K562 (cell line): ENCODE results near the gene RAB40B. TPM values are rescaled to one million over a fixed set of nuclear protein-coding genes. Genes with fewer than 3 reads are reported as not detected.

Experiments used
- ATAC-seq: fragments of 200-7000 bp; cut with Tn5 transposase; 3 replicates; pipeline ENCODE4 v1.9.1; 2020; ENCODE audit warnings: moderate library complexity
- BruUV-seq: library from RNA; stranded (reverse); fragments of 400-500 nt; replicated peaks from 2 replicates; lab custom pipeline; 2021; lab: Mats Ljungman, UMichigan
- CTCF ChIA-PET: fragments of 300-600 bp; formaldehyde crosslinking; extraction: SDS; loops from one replicate; lab custom pipeline; 2021; ENCODE audit warnings: low intra/inter-chr PET ratio; lab: Yijun Ruan, JAX
- POLR2A ChIA-PET: fragments of 300-600, 350-650 bp; sonication (Branson Sonifier 250); formaldehyde crosslinking; extraction: SDS; loops from one replicate; lab custom pipeline; 2021; ENCODE audit warnings: antibody characterized with exemption, inconsistent platforms; lab: Yijun Ruan, JAX
- DNase-seq, 4 experiments: peaks; one replicate each; pipeline versions ENCODE4 v3.0.0 to v3.0.0-alpha.2; 2011 to 2018; ENCODE audit warnings: low spot score in 3 of 4, mixed read lengths in 3 of 4; ENCODE audit errors: extremely low read depth in 1 of 4
- FAIRE-seq: peaks from 2 replicates; lab custom pipeline; 2011; peaks lifted over from hg19 to GRCh38; lab: Jason Lieb, UNC
- H2AFZ ChIP-seq: 2 replicates; pipeline ENCODE4 v1.6.0; 2011; ENCODE audit warnings: low read depth, low read length, control low read depth, inconsistent platforms
- H3K27ac ChIP-seq: fragments of 200-600 bp; 3 replicates; pipeline ENCODE4 v1.8.0; 2011; ENCODE audit warnings: low read depth, mild to moderate bottlenecking, control low read depth, inconsistent platforms, low read length, moderate library complexity, mixed read lengths; ENCODE audit errors: extremely low read depth
- H3K27me3 ChIP-seq, 2 experiments: fragments of 300-600 bp in 1 of 2; 2 replicates in 1 of 2; 3 replicates in 1 of 2; pipeline versions ENCODE4 v1.6.0 to v1.8.0; 2011; ENCODE audit warnings: inconsistent platforms in 2 of 2, low read length in 2 of 2, mild to moderate bottlenecking in 1 of 2, mixed read lengths in 1 of 2, moderate library complexity in 1 of 2; ENCODE audit not compliant: control insufficient read depth in 2 of 2, insufficient read depth in 2 of 2
- H3K36me3 ChIP-seq: fragments of 300-600 bp; 3 replicates; pipeline ENCODE4 v1.8.0; 2011; ENCODE audit warnings: mild to moderate bottlenecking, low read length, inconsistent platforms; ENCODE audit not compliant: control insufficient read depth, insufficient read depth
- H3K4me1 ChIP-seq, 2 experiments: fragments of 200-600 bp in 1 of 2; replicated peaks in 1 of 2; 2 replicates in 1 of 2; 3 replicates in 1 of 2; pipeline versions ENCODE4 v1.5.1 to v1.8.0; 2011; ENCODE audit warnings: inconsistent platforms in 2 of 2, low read length in 2 of 2, mild to moderate bottlenecking in 1 of 2, mixed read lengths in 1 of 2, moderate library complexity in 1 of 2; ENCODE audit not compliant: control insufficient read depth in 2 of 2, insufficient read depth in 2 of 2
- H3K4me2 ChIP-seq: 2 replicates; pipeline ENCODE4 v1.6.1; 2011; ENCODE audit warnings: low read length, control low read depth, inconsistent platforms, mixed read lengths; ENCODE audit not compliant: insufficient read depth
- H3K4me3 ChIP-seq: fragments of 200-600 bp; sonication (generic), shearing (Covaris generic); 2 replicates; pipeline ENCODE4 v1.5.1; 2016; ENCODE audit warnings: control low read depth, inconsistent platforms
- H3K79me2 ChIP-seq: fragments of 200-600 bp; 3 replicates; pipeline ENCODE4 v1.8.0; 2011; ENCODE audit warnings: low read length, inconsistent platforms; ENCODE audit not compliant: control insufficient read depth, insufficient read depth
- H3K9ac ChIP-seq, 2 experiments: 2 replicates each; pipeline versions ENCODE4 v1.6.0 to v1.6.1; 2011; ENCODE audit warnings: low read depth in 2 of 2, low read length in 2 of 2, control low read depth in 1 of 2, inconsistent platforms in 1 of 2, mild to moderate bottlenecking in 1 of 2, mixed read lengths in 1 of 2; ENCODE audit not compliant: insufficient read depth in 1 of 2
- H3K9me1 ChIP-seq: one replicate; pipeline ENCODE4 v1.6.0; 2011; ENCODE audit warnings: inconsistent platforms, mild to moderate bottlenecking, low read length, moderate library complexity; ENCODE audit not compliant: control insufficient read depth, insufficient read depth
- H3K9me3 ChIP-seq: replicated peaks from 2 replicates; pipeline ENCODE4 v1.5.1; 2011; ENCODE audit warnings: low read depth, low read length, inconsistent platforms; ENCODE audit not compliant: control insufficient read depth, insufficient read depth
- H4K20me1 ChIP-seq: replicated peaks from 2 replicates; pipeline ENCODE4 v1.6.1; 2011; ENCODE audit warnings: low read length, inconsistent platforms, mixed read lengths; ENCODE audit not compliant: control insufficient read depth, insufficient read depth
- KDM5B ChIP-seq: fragments of 200-600 bp; sonication (generic); IDR thresholded peaks from 2 replicates; pipeline ENCODE4 v1.6.1; 2012; ENCODE audit warnings: low read depth, mild to moderate bottlenecking, moderate library complexity, low read length, control low read depth, inconsistent platforms; ENCODE audit not compliant: insufficient replicate concordance
- NKRF ChIP-seq: fragments of 450-650 bp; IDR thresholded peaks from 2 replicates; pipeline ENCODE4 v1.6.1; 2016; ENCODE audit warnings: borderline replicate concordance
- NRF1 ChIP-seq, 2 experiments: fragments of 450-650 bp; IDR thresholded peaks in 1 of 2; conservative IDR thresholded peaks in 1 of 2; 2 replicates each; pipeline ENCODE4 v1.6.1; 2014; ENCODE audit warnings: mild to moderate bottlenecking in 2 of 2
- ZFX ChIP-seq: sonication (generic); formaldehyde crosslinking; IDR thresholded peaks from 2 replicates; pipeline ENCODE4 v1.8.0; 2022; ENCODE audit warnings: mild to moderate bottlenecking, missing genetic modification reagents, moderate library complexity
- ZNF143 ChIP-seq: sonication (generic); formaldehyde crosslinking; IDR thresholded peaks from 2 replicates; pipeline ENCODE4 v1.9.0; 2022; ENCODE audit warnings: mild to moderate bottlenecking, missing genetic modification reagents
- ZNF174 ChIP-seq: fragments of 250-450 bp; sonication (Bioruptor Pico); IDR thresholded peaks from 2 replicates; pipeline ENCODE4 v1.4.0; 2020; ENCODE audit warnings: mild to moderate bottlenecking
- ZNF217 ChIP-seq: sonication (generic); formaldehyde crosslinking; IDR thresholded peaks from 2 replicates; pipeline ENCODE4 v1.8.0; 2022; ENCODE audit warnings: mild to moderate bottlenecking, missing genetic modification reagents
- ZNF263 ChIP-seq: sonication (generic); formaldehyde crosslinking; IDR thresholded peaks from 2 replicates; pipeline ENCODE4 v1.8.0; 2022; ENCODE audit warnings: mild to moderate bottlenecking, missing genetic modification reagents, borderline replicate concordance
- ZNF561 ChIP-seq: fragments of 450-650 bp; formaldehyde crosslinking; conservative IDR thresholded peaks from 2 replicates; pipeline ENCODE4 v1.4.0; 2020; ENCODE audit warnings: mild to moderate bottlenecking, moderate library complexity
- WGBS: fragments of 100-300 bp; shearing (Covaris generic); methylation state at CpG from one replicate; pipeline ENCODE4 v1.1.6; 2016; ENCODE audit warnings: low coverage, mixed read lengths; ENCODE audit not compliant: insufficient coverage; ENCODE audit errors: missing lambda C conversion rate; 5-methylcytosine and 5-hydroxymethylcytosine counted together
- in situ Hi-C: fragments of 300-500 bp; cut with MboI; formaldehyde crosslinking; loops from 4 replicates; pipeline ENCODE4 v1.15.0; 2018; ENCODE audit warnings: inconsistent platforms, mixed read lengths
- intact Hi-C: fragments of 100-400 bp; cut with micrococcal nuclease; formaldehyde crosslinking; loops from 2 replicates; pipeline ENCODE4 v1.14.2; 2022
- polyA plus RNA-seq, 8 experiments: library from polyadenylated mRNA; depleted of rRNA in 4 of 8; stranded (reverse) in 5 of 8; unstranded in 3 of 8; fragments of >200 nt; fragmentation: Nextera tagmentation in 2 of 8; fragmentation: Illumina TruSeq in 1 of 8; extraction: Ambion mirVana in 2 of 8; extraction: Trizol in 1 of 8; gene quantifications; 2 replicates each; pipeline versions ENCODE4 v1.2.1 to v1.2.3, GENCODE V29; 2011 to 2014; ENCODE audit warnings: inconsistent platforms in 1 of 8, missing spikeins in 1 of 8
- total RNA-seq, 7 experiments: library from RNA; depleted of rRNA in 6 of 7; stranded (reverse); fragments of >200 nt in 6 of 7; fragmentation: Illumina TruSeq in 2 of 7; extraction: Trizol in 2 of 7; gene quantifications; 2 replicates each; pipeline versions ENCODE4 v1.2.1 to v1.2.3, GENCODE V29; 2011 to 2021; ENCODE audit warnings: low replicate concordance in 1 of 7

The RAB40B gene
- total and polyA plus RNA-seq, 9 of the 15 experiments (the other 6 are each of a cell fraction or from before 2014, with no cell fraction given): 0.13 to 4.6 (median 1.4) TPM

GRCh38 chr17:82664276-82664575 lies 34.3 kb downstream of the RAB40B start (continued):
- TF ChIP-seq NKRF (no peak), KDM5B (no peak), ZNF174 (CRISPR knock-in tag) (no peak), NRF1 (conservative IDR thresholded peaks at IDR 0.05 in 1 of 2, IDR thresholded peaks at IDR 0.05 in 1 of 2) (no peak), ZNF561 (CRISPR knock-in tag) (no peak), ZFX (CRISPR knock-in tag) (no peak), ZNF143 (CRISPR knock-in tag) (no peak)

DNA sequence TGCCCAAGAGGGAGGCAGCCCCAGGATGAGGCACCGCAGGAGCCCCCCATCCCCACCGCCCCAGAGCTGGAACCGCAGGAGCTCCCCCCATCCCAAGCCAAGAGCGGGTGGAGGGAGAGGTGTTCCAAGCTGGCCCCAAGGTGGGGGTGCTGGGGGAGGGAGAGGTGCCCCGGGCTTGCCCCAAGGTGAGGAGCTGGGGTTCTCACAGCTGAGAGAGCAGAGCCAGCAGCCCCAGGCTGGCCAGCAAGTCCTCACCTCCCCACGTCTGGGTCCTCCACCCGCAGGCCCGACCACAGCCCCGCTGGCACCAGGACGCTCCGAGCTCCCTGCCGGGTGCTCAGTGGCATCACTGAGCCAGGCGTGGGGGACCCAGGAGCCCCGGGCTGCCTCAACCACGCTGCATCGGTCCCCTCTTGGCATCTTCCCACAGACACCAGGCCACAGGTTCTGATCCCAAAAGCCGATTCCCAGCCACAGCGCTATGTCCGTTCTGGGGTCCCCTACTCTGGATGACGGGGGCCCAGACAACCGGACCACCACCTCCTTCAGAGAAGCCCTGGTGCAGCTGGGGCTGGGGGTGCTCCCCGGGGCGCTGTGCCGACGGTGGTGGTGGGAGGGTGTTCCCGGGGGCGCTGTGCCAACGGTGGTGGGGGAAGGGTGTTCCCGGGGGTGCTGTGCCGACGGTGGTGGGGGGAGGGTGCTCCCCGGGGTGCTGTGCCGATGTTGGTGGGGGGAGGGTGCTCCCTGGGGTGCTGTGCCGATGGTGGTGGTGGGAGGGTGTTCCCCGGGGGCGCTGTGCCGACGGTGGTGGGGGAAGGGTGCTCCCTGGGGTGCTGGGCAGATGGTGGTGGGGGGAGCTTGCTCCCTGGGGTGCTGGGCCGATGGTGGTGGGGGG lies 34.9 kb downstream of the RAB40B start:
- Histone ChIP-seq H3K9ac (no peak overlapping the region), H2AFZ (no peak overlapping the region), H3K4me2 (no peak overlapping the region), H3K79me2 (no peaks in the 10 kb centered on the region), H3K9me1 (no peaks in the 10 kb centered on the region), H3K36me3 (no peaks in the 10 kb centered on the region), H3K27ac (no peak overlapping the region), H4K20me1 (no peaks in the 10 kb centered on the region), H3K9me3 (peaks cover 10% of the 10 kb centered on the region), H3K27me3 (peaks cover 6 to 50% of the 10 kb centered on the region in 2 experiments; a peak in 3 of 5 replicates), H3K4me1 (peaks cover under 1 to 51% of the 10 kb centered on the region in 2 experiments; a peak in 2 of 5 replicates), H3K4me3 (no peak overlapping the region)
- 35% methylated on average over 19 of the region's 39 CpGs for WGBS
- DNase-seq (no peak), FAIRE-seq (no peak), ATAC-seq (no peak)
- ChIA-PET CTCF (no interaction called here), POLR2A (no interaction called here)
- TF ChIP-seq ZNF263 (CRISPR knock-in tag) (0 out of 2 replicates have a peak, but pooled peaks have one; percentile 38), ZNF217 (no peak)
- BruUV-seq: no TSS peak
- in situ Hi-C loops: no loop called here
- intact Hi-C loops: no loop called here
